GM18867 (cell line): Measurements from ENCODE around the gene SVOPL.

Experiments used
- ATAC-seq: cut with Tn5 transposase; IDR thresholded peaks from one replicate; pipeline ENCODE4 v1.9.1; 2021; ENCODE audit warnings: mild to moderate bottlenecking, moderate library complexity; ENCODE audit not compliant: unreplicated experiment

The SVOPL gene

GRCh38 chr7:138565451-138566114 is 135.6 kb downstream of the SVOPL start:
- ATAC-seq: no peak

- ATAC-seq: no peak
Observed at GRCh38 chr7:138565071-138565450, 136.1 kb downstream of the SVOPL start.

GRCh38 chr7:138564365-138564764 is 136.8 kb downstream of the SVOPL start:
- ATAC-seq: no peak

- ATAC-seq: no peak
Observed at GRCh38 chr7:138563808-138564207, 137.4 kb downstream of the SVOPL start.

- no peak for ATAC-seq
Observed at GRCh38 chr7:138559448-138559847, 141.7 kb downstream of the SVOPL start.

- no peak for ATAC-seq
Observed at GRCh38 chr7:138556771-138557484, 144.2 kb downstream of the SVOPL start.

GRCh38 chr7:138555684-138556083 is 145.5 kb downstream of the SVOPL start:
- ATAC-seq: no peak

GRCh38 chr7:138554674-138555073 is 146.5 kb downstream of the SVOPL start:
- ATAC-seq: no peak

- no peak for ATAC-seq
Observed at GRCh38 chr7:138553805-138554204, 147.4 kb downstream of the SVOPL start.

GRCh38 chr7:138551102-138551501 is 150.1 kb downstream of the SVOPL start:
- ATAC-seq: no peak

GRCh38 chr7:138550337-138550736 is 150.8 kb downstream of the SVOPL start:
- no peak for ATAC-seq

GRCh38 chr7:138549082-138549481 is 152.1 kb downstream of the SVOPL start:
- ATAC-seq: no peak

- no peak for ATAC-seq
Observed at GRCh38 chr7:138546829-138547228, 154.3 kb downstream of the SVOPL start.

- no peak for ATAC-seq
Observed at GRCh38 chr7:138546064-138546619, 155.0 kb downstream of the SVOPL start.

- no peak for ATAC-seq
Observed at GRCh38 chr7:138545123-138545522, 156.0 kb downstream of the SVOPL start.
